A673 (cell line): ENCODE measurements around the gene PPCS. TPM values are rescaled to one million over a fixed set of nuclear protein-coding genes. Genes with fewer than 3 reads are reported as not detected.

Experiments used
- BruUV-seq: library from RNA; stranded (reverse); fragments of 400-500 nt; replicated peaks from 2 replicates; lab custom pipeline; 2021; lab: Mats Ljungman, UMichigan
- CTCF ChIA-PET: fragments of 300-600 bp; sonication (Branson Sonifier 250); formaldehyde crosslinking; loops from one replicate; lab custom pipeline; 2022; ENCODE audit warnings: antibody characterized with exemption; lab: Charles Lee
- POLR2A ChIA-PET: fragments of 300-600 bp; sonication (Branson Sonifier 250); formaldehyde crosslinking; loops from one replicate; lab custom pipeline; 2022; ENCODE audit warnings: antibody characterized with exemption; ENCODE audit not compliant: low non-redundant PET; lab: Charles Lee
- DNase-seq: peaks from one replicate; pipeline ENCODE4 v3.0.0-alpha.2; 2015; ENCODE audit warnings: low spot score
- H3K27ac ChIP-seq: fragments of 200-600 bp; sonication (generic); 2 replicates; pipeline ENCODE4 v1.5.1; 2016; ENCODE audit warnings: mixed run types, low read depth, mild to moderate bottlenecking, mixed read lengths, antibody characterized with exemption, low read length; ENCODE audit not compliant: poor library complexity, severe bottlenecking
- H3K27me3 ChIP-seq: fragments of 200-600 bp; sonication (generic); replicated peaks from 2 replicates; pipeline ENCODE4 v1.6.1; 2017; ENCODE audit warnings: mixed run types, low read depth, mild to moderate bottlenecking, mixed read lengths, antibody characterized with exemption, low read length; ENCODE audit not compliant: insufficient read depth, poor library complexity
- H3K36me3 ChIP-seq: fragments of 200-600 bp; sonication (generic); 2 replicates; pipeline ENCODE4 v1.6.1; 2016; ENCODE audit warnings: mixed run types, mild to moderate bottlenecking, mixed read lengths, antibody characterized with exemption, low read length; ENCODE audit not compliant: insufficient read depth, poor library complexity, severe bottlenecking
- H3K4me1 ChIP-seq: fragments of 200-600 bp; sonication (generic); 2 replicates; pipeline ENCODE4 v1.6.1; 2017; ENCODE audit warnings: mixed run types, mild to moderate bottlenecking, mixed read lengths, antibody characterized with exemption, low read length; ENCODE audit not compliant: insufficient read depth, poor library complexity, severe bottlenecking
- H3K4me3 ChIP-seq: fragments of 200-600 bp; sonication (generic); 2 replicates; pipeline ENCODE4 v1.5.1; 2016; ENCODE audit warnings: low read depth, mixed run types, mild to moderate bottlenecking, mixed read lengths, low read length; ENCODE audit not compliant: poor library complexity, severe bottlenecking
- H3K9me3 ChIP-seq: fragments of 200-600 bp; sonication (generic); 2 replicates; pipeline ENCODE4 v1.6.1; 2016; ENCODE audit warnings: mixed run types, low read depth, mild to moderate bottlenecking, mixed read lengths, antibody characterized with exemption, low read length; ENCODE audit not compliant: poor library complexity, severe bottlenecking
- CTCF ChIP-seq: fragments of 300-800, 200-600 bp; sonication (generic); conservative IDR thresholded peaks from 2 replicates; pipeline ENCODE4 v1.5.1; 2017; ENCODE audit warnings: low read depth, mild to moderate bottlenecking, antibody characterized with exemption, low read length, moderate library complexity, mixed read lengths
- EZH2 ChIP-seq: fragments of 200-600 bp; sonication (generic); IDR thresholded peaks from 2 replicates; pipeline ENCODE4 v1.6.1; 2017; ENCODE audit warnings: borderline replicate concordance, low read depth, mild to moderate bottlenecking, mixed read lengths, antibody characterized with exemption, low read length; ENCODE audit not compliant: poor library complexity, severe bottlenecking
- intact Hi-C: fragments of 100-400 bp; cut with micrococcal nuclease; formaldehyde crosslinking; loops from one replicate; pipeline ENCODE4 v1.10.0; 2022; ENCODE audit not compliant: unreplicated experiment
- total RNA-seq: library from RNA; stranded (reverse); gene quantifications from 2 replicates; pipeline ENCODE4 v1.2.3, GENCODE V29; 2021

PPCS gene
- total RNA-seq, 1 experiment from 2014 or later = 35.7 TPM

- ChIA-PET CTCF (no interaction called here), POLR2A (no interaction called here)
- TF ChIP-seq EZH2 (no peak), CTCF (no peak)
- DNase-seq = no peak
- Histone ChIP-seq H3K36me3 (no peaks in the 10 kb centered on the region), H3K27ac (no peak overlapping the region), H3K4me1 (peaks cover 10% of the 10 kb centered on the region), H3K27me3 (no peaks in the 10 kb centered on the region), H3K9me3 (no peaks in the 10 kb centered on the region), H3K4me3 (no peak overlapping the region)
- BruUV-seq = no TSS peak
- intact Hi-C loops = no loop called here
Observed at GRCh38 chr1:42422737-42423136, 33.6 kb upstream of the PPCS start.

- CTCF ChIA-PET = no interaction called here
- no peak for TF ChIP-seq CTCF
- no TSS peak for BruUV-seq
- no peak overlapping the region for H3K4me3 ChIP-seq
- no peaks in the 10 kb centered on the region for H3K9me3 ChIP-seq
- no peaks in the 10 kb centered on the region for H3K36me3 ChIP-seq
- H3K27ac ChIP-seq = no peak overlapping the region
- POLR2A ChIA-PET = no interaction called here
- no peak for DNase-seq
- H3K4me1 ChIP-seq = peaks cover 10% of the 10 kb centered on the region
- H3K27me3 ChIP-seq = no peaks in the 10 kb centered on the region
- intact Hi-C loops = no loop called here
Observed at GRCh38 chr1:42423681-42424080, 32.7 kb upstream of the PPCS start.

GRCh38 chr1:42424201-42424600 lies 32.1 kb upstream of the PPCS start:
- no TSS peak for BruUV-seq
- Histone ChIP-seq H3K27me3 (no peaks in the 10 kb centered on the region), H3K4me3 (no peak overlapping the region), H3K36me3 (no peaks in the 10 kb centered on the region), H3K4me1 (peaks cover 10% of the 10 kb centered on the region), H3K27ac (no peak overlapping the region), H3K9me3 (no peaks in the 10 kb centered on the region)
- TF ChIP-seq EZH2 = no peak
- TF ChIP-seq CTCF = no peak
- ChIA-PET CTCF (no interaction called here), POLR2A (no interaction called here)
- DNase-seq = no peak
- intact Hi-C loops = no loop called here

- intact Hi-C loops = no loop called here
- Histone ChIP-seq H3K27ac (no peak overlapping the region), H3K4me1 (no peaks in the 10 kb centered on the region), H3K9me3 (no peaks in the 10 kb centered on the region), H3K4me3 (no peak overlapping the region), H3K36me3 (no peaks in the 10 kb centered on the region), H3K27me3 (no peaks in the 10 kb centered on the region)
- CTCF ChIA-PET = no interaction called here
- no peak for DNase-seq
- no TSS peak for BruUV-seq
- no peak for TF ChIP-seq EZH2
- no peak for TF ChIP-seq CTCF
- POLR2A ChIA-PET = no interaction called here
Observed at GRCh38 chr1:42427240-42427639, 29.1 kb upstream of the PPCS start.
